COLO829 (cell line): ENCODE data around the gene GNA15.
"Not testable (repeated sequence)": the region's sequence is repeated elsewhere in the genome, so short reads cannot be mapped to it uniquely, and the experiment has no call there.

Experiments used
- DNase-seq: peaks from one replicate; pipeline ENCODE4 v3.0.0; 2012; ENCODE audit warnings: low spot score

GNA15 gene

GRCh38 chr19:3192684-3193083 is 56.9 kb downstream of the GNA15 start:
- no peak for DNase-seq

- no peak for DNase-seq
Measured at GRCh38 chr19:3193256-3194105, 57.6 kb downstream of the GNA15 start.

DNA sequence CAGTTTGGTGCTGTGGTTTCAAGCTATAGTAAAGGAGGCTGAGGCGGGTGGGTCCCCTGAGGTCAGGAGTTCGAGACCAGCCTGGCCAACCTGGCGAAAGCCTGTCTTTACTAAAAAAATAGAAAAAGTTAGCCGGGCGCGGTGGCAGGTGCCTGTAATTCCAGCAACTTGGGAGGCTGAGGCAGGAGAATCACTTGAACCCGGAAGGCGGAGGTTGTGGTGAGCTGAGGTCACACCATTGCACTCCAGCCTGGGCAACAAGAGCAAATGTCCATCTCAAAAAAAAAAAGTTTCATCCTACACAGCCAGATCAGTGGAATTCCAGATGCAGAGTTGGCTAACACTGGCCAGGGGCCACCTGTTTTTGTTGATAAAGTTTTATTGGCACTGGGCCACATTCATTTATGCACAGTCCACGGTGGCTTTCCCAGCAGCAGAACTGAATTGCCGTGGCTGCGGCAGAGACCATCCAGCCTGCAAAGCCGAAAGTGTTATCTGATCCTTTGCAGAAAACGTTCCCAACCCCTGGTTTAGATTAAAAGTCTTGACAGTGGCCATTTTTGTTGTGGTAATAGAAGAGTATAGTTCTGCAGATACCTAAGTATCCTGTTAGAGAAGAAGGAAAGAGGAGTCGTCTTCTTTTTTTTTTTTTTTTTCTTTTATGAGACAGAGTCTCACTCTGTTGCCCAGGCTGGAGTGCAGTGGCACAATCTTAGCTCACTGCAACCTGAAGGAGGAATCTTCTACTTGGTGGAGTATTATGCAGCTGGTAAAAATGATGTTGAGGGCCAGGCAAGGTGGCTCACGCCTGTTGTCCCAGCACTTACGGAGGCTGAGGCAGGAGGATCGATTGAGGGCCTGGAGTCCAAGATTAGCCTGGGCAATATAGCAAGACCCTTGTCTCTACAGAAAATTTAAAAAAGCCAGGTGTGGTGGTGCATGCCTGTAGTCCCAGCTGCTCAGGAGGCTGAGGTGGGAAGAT is 58.6 kb downstream of the GNA15 start:
- no peak for DNase-seq

- DNase-seq = no peak
Measured at GRCh38 chr19:3196064-3196932, 60.5 kb downstream of the GNA15 start.

DNA sequence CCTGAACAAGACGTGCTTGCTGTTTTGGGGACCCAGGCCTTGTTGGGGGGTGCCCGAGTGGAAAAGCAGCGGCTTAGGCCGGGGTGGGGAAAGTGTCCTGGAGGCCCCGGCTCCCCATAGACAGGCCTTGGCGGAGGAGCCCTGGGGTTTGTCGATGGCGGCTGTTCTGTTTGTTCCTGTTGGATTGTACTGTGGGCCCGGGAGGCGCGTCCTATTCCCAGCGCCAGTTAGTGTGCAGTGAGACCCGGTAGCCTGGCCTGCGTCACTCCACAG is 61.0 kb downstream of the GNA15 start:
- DNase-seq = no peak

DNA sequence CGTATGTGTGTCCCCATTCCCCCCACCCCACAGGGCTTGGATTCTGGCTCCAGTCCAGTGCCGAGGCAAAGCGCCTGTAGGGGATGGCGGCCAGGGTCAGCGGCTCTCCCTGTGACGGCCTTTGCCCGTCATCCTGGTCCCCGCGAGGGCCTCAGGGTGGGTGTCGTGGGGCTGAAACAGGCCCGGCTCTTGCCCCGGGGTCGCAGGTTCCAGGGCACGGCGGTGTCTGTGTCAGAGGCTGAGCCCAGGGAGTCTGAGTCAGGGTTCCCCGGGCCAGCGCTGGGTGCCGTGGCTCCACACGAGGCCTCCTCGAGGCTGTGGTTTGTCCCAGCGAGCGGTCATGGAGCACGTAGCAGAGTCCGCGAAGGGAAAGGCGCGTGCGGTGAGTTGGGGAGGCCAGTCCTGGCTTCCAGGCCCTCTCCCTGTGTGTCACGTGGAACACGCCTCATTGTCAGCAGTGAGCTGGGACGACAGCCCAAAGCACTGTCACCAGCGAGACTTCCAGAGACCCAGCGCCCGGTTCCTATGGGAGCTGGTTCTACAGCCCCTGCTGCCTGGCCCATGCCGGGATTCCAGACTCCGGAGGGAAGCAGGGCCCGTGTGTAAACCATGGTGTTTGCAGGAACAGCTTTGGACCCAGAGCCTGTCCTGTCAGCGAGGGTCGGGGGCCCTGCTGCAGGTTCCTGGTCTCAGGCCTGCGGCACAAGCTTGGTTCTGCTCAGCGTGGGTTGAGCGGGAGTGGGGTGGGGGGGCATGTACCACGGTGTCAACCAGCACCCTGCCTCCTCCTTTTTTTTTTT is 63.3 kb downstream of the GNA15 start:
- DNase-seq = no peak

DNA sequence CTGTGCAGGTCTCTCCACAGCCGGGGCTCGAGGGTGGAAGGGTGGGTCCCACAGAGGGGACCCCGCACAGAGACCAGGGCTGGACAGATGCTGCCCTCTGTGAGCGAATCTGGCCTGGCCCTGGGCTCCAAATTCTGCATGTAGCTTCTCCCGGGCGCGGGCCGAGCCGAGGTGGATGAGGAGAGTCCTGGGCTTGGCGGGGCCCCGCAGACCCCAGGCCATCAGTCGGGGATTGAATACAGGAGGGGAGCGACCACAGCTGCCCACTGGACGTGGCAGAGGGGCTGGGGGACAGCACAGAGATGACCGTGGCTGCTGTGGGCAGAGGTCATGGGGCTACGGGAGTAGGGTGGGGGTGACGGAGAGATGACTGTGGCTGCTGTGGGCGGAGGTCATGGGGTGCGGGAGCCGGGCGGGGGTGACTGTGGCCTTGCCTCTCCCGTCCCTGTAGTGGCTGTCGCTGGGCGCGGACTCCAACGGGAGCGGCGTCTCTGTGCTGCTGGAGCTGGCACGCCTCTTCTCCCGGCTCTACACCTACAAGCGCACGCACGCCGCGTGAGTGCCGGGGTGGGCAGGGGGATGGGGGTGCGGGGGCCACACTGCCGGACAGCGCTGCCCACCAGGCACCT is 65.4 kb downstream of the GNA15 start:
- DNase-seq = no peak

GRCh38 chr19:3201911-3202310 is 66.1 kb downstream of the GNA15 start:
- no peak for DNase-seq

DNA sequence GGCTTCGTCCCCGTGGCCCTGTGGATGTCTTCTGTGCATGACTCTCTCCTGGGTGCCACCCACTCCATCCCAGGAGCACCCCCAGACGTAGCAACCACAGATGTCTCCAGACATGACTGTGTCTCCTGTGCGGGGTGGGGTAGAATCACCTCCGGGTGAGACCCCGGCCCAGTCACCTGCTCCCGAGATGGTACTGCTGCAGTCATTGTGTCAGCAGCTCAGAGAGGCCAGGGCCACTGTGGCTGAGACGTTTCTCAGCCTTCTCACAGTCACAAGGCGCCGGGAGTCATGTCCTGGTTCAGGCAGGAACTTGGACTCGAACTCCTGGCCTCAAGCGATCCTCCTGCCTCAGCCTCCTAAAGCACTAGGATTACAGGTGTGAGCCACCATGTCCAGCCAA is 66.5 kb downstream of the GNA15 start:
- DNase-seq = no peak

DNA sequence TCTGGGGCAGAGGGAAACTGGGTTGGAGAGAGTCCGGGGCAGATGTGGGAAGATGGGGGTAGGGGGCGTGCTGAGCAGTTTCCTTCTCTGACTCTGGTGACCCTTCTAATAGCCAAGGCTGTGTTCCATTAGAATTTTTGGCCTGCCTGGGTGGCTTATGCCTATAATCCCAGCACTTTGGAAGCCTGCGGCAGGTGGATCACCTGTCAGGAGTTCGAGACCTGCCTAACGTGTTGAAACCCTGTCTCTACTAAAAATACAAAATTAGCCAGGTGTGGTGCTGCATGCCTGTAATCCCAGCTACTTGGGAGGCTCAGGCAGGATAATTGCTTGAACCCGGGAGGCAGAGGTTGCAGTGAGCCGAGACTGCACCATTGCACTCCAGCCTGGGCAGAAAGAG is 67.1 kb downstream of the GNA15 start:
- DNase-seq = not testable (repeated sequence)

DNA sequence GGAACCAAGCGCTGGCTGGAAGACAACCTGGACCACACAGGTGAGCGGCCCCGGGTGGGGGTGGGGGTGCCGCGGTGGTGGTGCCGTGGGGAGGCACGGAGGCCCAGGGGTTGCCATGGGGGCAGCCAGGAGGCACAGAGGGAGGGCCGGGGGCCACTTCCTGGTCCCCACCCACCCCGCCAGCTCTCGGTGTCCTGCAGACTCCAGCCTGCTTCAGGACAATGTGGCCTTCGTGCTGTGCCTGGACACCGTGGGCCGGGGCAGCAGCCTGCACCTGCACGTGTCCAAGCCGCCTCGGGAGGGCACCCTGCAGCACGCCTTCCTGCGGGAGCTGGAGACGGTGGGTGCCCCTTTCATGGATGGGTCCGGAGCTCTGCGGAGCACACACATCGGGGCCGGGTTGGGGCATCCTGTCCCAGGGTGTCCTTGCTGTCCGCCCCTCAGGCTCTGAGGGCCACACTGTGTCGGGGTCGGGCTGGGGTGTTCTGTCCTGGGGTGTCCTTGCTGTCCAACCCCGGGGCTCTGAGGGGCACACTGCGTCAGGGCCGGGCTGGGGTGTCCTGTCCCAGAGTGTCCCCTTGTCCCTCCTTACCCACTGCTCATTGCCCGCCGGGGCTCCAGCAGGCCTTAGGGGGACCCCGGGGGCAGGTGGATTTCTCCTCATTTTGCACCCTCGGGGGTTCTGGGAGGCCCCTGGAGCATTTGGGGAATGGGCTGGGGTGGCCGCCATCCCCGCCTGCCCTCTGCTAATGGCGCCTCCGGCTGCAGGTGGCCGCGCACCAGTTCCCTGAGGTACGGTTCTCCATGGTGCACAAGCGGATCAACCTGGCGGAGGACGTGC is 68.2 kb downstream of the GNA15 start:
- no peak for DNase-seq

DNA sequence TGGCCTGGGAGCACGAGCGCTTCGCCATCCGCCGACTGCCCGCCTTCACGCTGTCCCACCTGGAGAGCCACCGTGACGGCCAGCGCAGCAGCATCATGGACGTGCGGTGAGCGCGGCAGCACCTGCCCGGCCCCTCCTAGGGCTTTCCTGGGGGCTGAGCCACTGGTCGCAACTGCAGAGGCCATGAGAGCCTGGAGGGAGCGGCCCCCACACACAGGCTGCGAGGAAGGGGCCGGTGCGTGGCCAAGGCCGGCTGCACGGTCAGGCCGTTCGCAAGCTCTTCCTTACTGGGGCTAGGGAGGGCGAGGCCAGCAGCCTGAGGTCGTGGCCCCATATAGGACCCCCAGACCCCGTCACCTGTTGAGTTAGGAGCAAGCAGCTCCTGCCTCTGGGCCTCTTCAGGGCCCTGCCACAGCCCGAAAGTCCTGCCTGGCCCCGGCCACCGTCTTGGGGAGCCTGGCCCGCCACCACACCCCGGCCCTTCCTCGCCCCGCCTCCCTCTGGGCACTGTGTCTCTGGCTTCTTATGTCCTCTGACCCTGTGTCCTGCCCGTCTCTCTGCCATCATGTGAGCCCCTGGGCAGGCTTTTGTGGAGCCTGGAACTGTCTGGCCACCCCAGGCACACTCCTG is 68.9 kb downstream of the GNA15 start:
- DNase-seq = no peak

GRCh38 chr19:3206216-3206953 is 70.6 kb downstream of the GNA15 start:
- no peak for DNase-seq

- no peak for DNase-seq
Measured at GRCh38 chr19:3207461-3208242, 71.8 kb downstream of the GNA15 start.

DNA sequence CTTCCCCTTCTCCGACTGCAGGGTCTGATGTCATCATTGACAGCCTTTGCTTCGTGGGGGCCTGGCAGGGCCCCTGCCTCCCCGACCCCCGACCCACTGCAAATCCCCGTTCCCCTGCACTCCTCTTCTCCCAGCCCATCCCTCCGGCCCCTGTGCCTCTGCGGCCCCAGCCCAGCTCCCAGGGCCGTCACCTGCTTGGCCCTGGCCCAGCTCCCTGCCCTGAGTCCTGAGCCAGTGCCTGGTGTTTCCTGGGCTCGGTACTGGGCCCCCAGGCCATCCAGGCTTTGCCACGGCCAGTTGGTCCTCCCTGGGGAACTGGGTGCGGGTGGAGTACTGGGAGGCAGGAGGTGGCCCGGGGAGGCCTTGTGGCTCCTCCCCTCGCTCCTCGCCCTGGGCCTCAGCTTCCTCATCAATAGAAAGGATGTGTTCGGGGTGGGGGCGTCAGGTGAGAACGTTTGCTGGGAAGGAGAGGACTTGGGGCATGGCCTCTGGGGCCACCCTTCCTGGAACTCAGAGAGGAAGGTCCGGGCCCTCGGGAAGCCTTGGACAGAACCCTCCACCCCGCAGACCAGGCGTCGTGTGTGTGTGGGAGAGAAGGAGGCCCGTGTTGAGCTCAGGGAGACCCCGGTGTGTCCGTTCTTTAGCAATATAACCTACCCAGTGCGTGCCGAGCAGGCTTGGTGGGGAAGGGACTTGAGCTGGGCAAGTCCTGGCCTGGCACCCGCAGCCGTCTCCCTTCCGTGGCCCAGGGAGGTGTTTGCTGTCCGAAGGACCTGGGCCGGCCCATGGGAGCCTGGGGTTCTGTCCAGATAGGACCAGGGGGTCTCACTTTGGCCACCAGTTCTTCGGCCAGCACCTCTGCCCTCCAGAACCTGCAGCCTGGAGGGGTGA is 72.7 kb downstream of the GNA15 start:
- no peak for DNase-seq

DNA sequence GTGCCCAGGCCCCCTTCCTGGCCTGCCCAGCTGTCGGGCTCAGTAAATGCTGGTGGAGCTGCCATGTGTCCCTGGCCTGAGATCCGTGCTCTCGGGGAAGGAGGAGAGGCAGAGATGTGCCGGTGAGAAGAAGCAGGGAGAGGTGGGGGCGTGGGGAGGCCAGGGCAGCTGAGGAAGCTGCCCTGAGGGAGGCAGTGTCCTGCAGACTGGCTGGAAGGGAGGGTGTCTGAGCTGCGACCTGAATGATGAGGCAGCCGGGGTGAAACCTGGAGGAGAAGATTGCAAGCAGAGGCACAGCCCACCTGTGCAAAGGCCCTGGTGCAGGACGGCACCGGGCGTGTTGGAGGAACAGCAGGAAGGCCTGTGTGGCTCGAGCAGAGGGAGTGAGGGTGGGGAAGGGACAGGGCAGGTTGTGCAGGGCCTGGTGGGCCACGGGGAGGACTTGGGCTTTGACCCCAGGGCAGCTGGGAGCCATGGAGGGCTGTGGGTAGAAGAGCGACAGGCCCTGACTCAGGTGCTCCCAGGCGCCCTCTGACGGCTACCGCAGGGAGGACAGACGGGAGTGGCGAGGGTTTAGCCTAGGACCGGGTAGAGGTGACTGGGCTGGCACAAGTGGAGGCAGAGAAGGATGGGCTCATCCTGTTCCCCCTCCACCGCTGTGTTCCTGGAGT is 74.6 kb downstream of the GNA15 start:
- DNase-seq = peak; percentile 46
